HCT116 (cell line): ENCODE results near the gene KAZN. TPM values are rescaled to one million over a fixed set of nuclear protein-coding genes. Genes with fewer than 3 reads are reported as not detected.

Source experiments
- ATAC-seq: fragments of 200-7000 bp; cut with Tn5 transposase; 2 replicates; pipeline ENCODE4 v1.9.1; 2020; ENCODE audit warnings: mild to moderate bottlenecking, moderate library complexity
- BruUV-seq: library from RNA; stranded (reverse); fragments of 400-500 nt; replicated peaks from 2 replicates; lab custom pipeline; 2021; lab: Mats Ljungman, UMichigan
- CTCF ChIA-PET: fragments of 300-600 bp; sonication (Branson Sonifier 250); formaldehyde crosslinking; loops from one replicate; lab custom pipeline; 2021; ENCODE audit warnings: antibody characterized with exemption; lab: Charles Lee
- POLR2A ChIA-PET: fragments of 300-600, 350-600 bp; sonication (Branson Sonifier 250); formaldehyde crosslinking; loops from one replicate; lab custom pipeline; 2021; ENCODE audit warnings: antibody characterized with exemption; lab: Charles Lee
- RAD21 ChIA-PET, 2 experiments: fragments of 300-600 bp; sonication (Branson Sonifier 250); formaldehyde crosslinking; loops; one replicate each; lab custom pipeline; 2023; ENCODE audit warnings: low total read pairs in 2 of 2; ENCODE audit not compliant: uncharacterized antibody in 2 of 2, unreplicated experiment in 2 of 2, low non-redundant PET in 1 of 2; lab: Charles Lee
- DNase-seq: peaks from one replicate; pipeline ENCODE4 v3.0.0-alpha.2; 2010; ENCODE audit warnings: low read depth, low spot score
- H2AFZ ChIP-seq: fragments of 200-600 bp; shearing (Covaris generic), sonication (generic); 2 replicates; pipeline ENCODE4 v1.6.1; 2017; ENCODE audit warnings: low read depth, mixed run types, mixed read lengths, antibody characterized with exemption, low read length; ENCODE audit not compliant: poor library complexity, severe bottlenecking
- H3K27ac ChIP-seq: 2 replicates; pipeline ENCODE4 v1.5.1; 2012; ENCODE audit warnings: low read depth, low read length
- H3K27me3 ChIP-seq: fragments of 200-600 bp; sonication (generic); 2 replicates; pipeline ENCODE4 v1.6.1; 2016; ENCODE audit warnings: mixed run types, low read length, mixed read lengths; ENCODE audit not compliant: insufficient read depth
- H3K36me3 ChIP-seq, 2 experiments: fragments of 200-500 bp in 1 of 2; fragments of 200-600 bp in 1 of 2; sonication (Bioruptor generic) in 1 of 2; sonication (generic) in 1 of 2; 2 replicates each; pipeline versions ENCODE4 v1.5.1 to v1.6.1; 2014 to 2016; ENCODE audit warnings: low read length in 2 of 2, inconsistent platforms in 1 of 2, mixed read lengths in 1 of 2, mixed run types in 1 of 2; ENCODE audit not compliant: insufficient read depth in 2 of 2, control insufficient read depth in 1 of 2
- H3K4me1 ChIP-seq, 2 experiments: fragments of 200-600 bp in 1 of 2; sonication (generic) in 1 of 2; 2 replicates each; pipeline versions ENCODE4 v1.5.1 to v1.6.1; 2012 to 2017; ENCODE audit warnings: low read length in 2 of 2, inconsistent platforms in 1 of 2, mild to moderate bottlenecking in 1 of 2, mixed read lengths in 1 of 2, mixed run types in 1 of 2, moderate library complexity in 1 of 2; ENCODE audit not compliant: insufficient read depth in 2 of 2, control insufficient read depth in 1 of 2
- H3K4me2 ChIP-seq: fragments of 200-600 bp; sonication (generic); 2 replicates; pipeline ENCODE4 v1.6.1; 2017; ENCODE audit warnings: mixed run types, low read length, mixed read lengths
- H3K4me3 ChIP-seq, 2 experiments: fragments of 200-600 bp in 1 of 2; sonication (generic) in 1 of 2; replicated peaks in 1 of 2; 2 replicates each; pipeline ENCODE4 v1.5.1; 2011 to 2016; ENCODE audit warnings: low read length in 2 of 2, control low read depth in 1 of 2, low read depth in 1 of 2, mild to moderate bottlenecking in 1 of 2, mixed read lengths in 1 of 2, mixed run types in 1 of 2
- H3K79me2 ChIP-seq: fragments of 200-600 bp; sonication (generic); 2 replicates; pipeline ENCODE4 v1.6.1; 2017; ENCODE audit warnings: mild to moderate bottlenecking, mixed run types, low read length, moderate library complexity, mixed read lengths; ENCODE audit not compliant: insufficient read depth
- H3K9ac ChIP-seq: fragments of 200-600 bp; sonication (generic); 2 replicates; pipeline ENCODE4 v1.6.1; 2016; ENCODE audit warnings: low read length, mixed read lengths
- H3K9me2 ChIP-seq: fragments of 200-600 bp; sonication (generic), shearing (Covaris generic); 2 replicates; pipeline ENCODE4 v1.6.1; 2017; ENCODE audit warnings: mixed run types, mild to moderate bottlenecking, moderate library complexity; ENCODE audit not compliant: insufficient read depth
- H3K9me3 ChIP-seq, 2 experiments: fragments of 200-500 bp in 1 of 2; fragments of 200-600 bp in 1 of 2; sonication (Bioruptor generic) in 1 of 2; sonication (generic) in 1 of 2; 2 replicates each; pipeline ENCODE4 v1.6.1; 2014 to 2017; ENCODE audit warnings: low read length in 2 of 2, mixed read lengths in 2 of 2, inconsistent platforms in 1 of 2, low read depth in 1 of 2, mild to moderate bottlenecking in 1 of 2, mixed run types in 1 of 2, moderate library complexity in 1 of 2; ENCODE audit not compliant: control insufficient read depth in 1 of 2, insufficient read depth in 1 of 2
- H4K20me1 ChIP-seq: fragments of 200-600 bp; sonication (generic), shearing (Covaris generic); 2 replicates; pipeline ENCODE4 v1.6.1; 2017; ENCODE audit warnings: mixed run types, mild to moderate bottlenecking, moderate library complexity; ENCODE audit not compliant: insufficient read depth
- ATF3 ChIP-seq: IDR thresholded peaks from 2 replicates; pipeline ENCODE4 v1.6.1; 2012
- CBX3 ChIP-seq: IDR thresholded peaks from 2 replicates; pipeline ENCODE4 v1.6.1; 2012; ENCODE audit warnings: low read depth
- EZH2 ChIP-seq: fragments of 200-600 bp; sonication (generic); IDR thresholded peaks from 2 replicates; pipeline ENCODE4 v1.6.1; 2017; ENCODE audit warnings: antibody characterized with exemption, mixed run types
- EZH2phosphoT487 ChIP-seq: fragments of 200-600 bp; IDR thresholded peaks from 2 replicates; pipeline ENCODE4 v1.6.1; 2018; ENCODE audit warnings: antibody characterized with exemption, borderline replicate concordance
- JUND ChIP-seq: IDR thresholded peaks from 2 replicates; pipeline ENCODE4 v1.6.1; 2012
- MAX ChIP-seq: IDR thresholded peaks from 2 replicates; pipeline ENCODE4 v1.6.1; 2012
- POLR2A ChIP-seq: IDR thresholded peaks from 2 replicates; pipeline ENCODE4 v1.7.0; 2011; ENCODE audit warnings: borderline replicate concordance; ENCODE audit not compliant: insufficient read depth, insufficient read length; ENCODE audit errors: extremely low read depth
- POLR2AphosphoS5 ChIP-seq: IDR thresholded peaks from 2 replicates; pipeline ENCODE4 v1.6.1; 2011; ENCODE audit warnings: mild to moderate bottlenecking, low read depth, low read length, moderate library complexity
- RAD21 ChIP-seq: IDR thresholded peaks from 2 replicates; pipeline ENCODE4 v1.6.1; 2012; ENCODE audit warnings: low read depth, mild to moderate bottlenecking
- SIN3A ChIP-seq: IDR thresholded peaks from 2 replicates; pipeline ENCODE4 v1.6.1; 2012; ENCODE audit warnings: low read depth
- SP1 ChIP-seq: IDR thresholded peaks from 2 replicates; pipeline ENCODE4 v1.6.1; 2012; ENCODE audit warnings: low read depth
- SRF ChIP-seq: IDR thresholded peaks from 2 replicates; pipeline ENCODE4 v1.6.1; 2012; ENCODE audit warnings: low read depth
- ZBTB33 ChIP-seq: IDR thresholded peaks from 2 replicates; pipeline ENCODE4 v1.6.1; 2011; ENCODE audit warnings: mild to moderate bottlenecking, low read length, moderate library complexity; ENCODE audit not compliant: insufficient replicate concordance; ENCODE audit errors: extremely low read depth
- ZFX ChIP-seq: fragments of 450-650 bp; IDR thresholded peaks from 2 replicates; pipeline ENCODE4 v1.6.1; 2017
- ZNF274 ChIP-seq: fragments of 200-500 bp; sonication (Bioruptor generic); IDR thresholded peaks from 2 replicates; pipeline ENCODE4 v1.6.1; 2014; ENCODE audit warnings: mild to moderate bottlenecking, low read depth, low read length, inconsistent platforms
- intact Hi-C: fragments of 100-400 bp; cut with micrococcal nuclease; formaldehyde crosslinking; loops from 2 replicates; pipeline ENCODE4 v1.10.0; 2022
- total RNA-seq: library from RNA; stranded (reverse); gene quantifications from one replicate; pipeline ENCODE4 v1.2.1, GENCODE V29; 2021; ENCODE audit not compliant: unreplicated experiment

KAZN gene
- total RNA-seq, 1 experiment from 2014 or later: 13.4 TPM

GRCh38 chr1:14873677-14874076 is 275.2 kb downstream of the KAZN start (continued):
- TF ChIP-seq SP1 (no peak), POLR2A (no peak)
- TF ChIP-seq, all 23 proteins: peak for 0

GRCh38 chr1:14875524-14876509 is 277.3 kb downstream of the KAZN start:
- Histone ChIP-seq H2AFZ (no peak overlapping the region), H3K36me3 (no peaks in the 10 kb centered on the region), H3K27me3 (peaks cover 45% of the 10 kb centered on the region), H3K4me2 (no peak overlapping the region), H3K79me2 (no peaks in the 10 kb centered on the region), H3K4me3 (no peak overlapping the region), H3K4me1 (no peaks in the 10 kb centered on the region), H3K9me2 (no peaks in the 10 kb centered on the region; the same call in 1 of the 2 replicates), H3K9ac (no peak overlapping the region), H4K20me1 (no peaks in the 10 kb centered on the region), H3K9me3 (no peaks in the 10 kb centered on the region), H3K27ac (no peak overlapping the region)
- DNase-seq: no peak
- no peak for ATAC-seq
- POLR2A ChIA-PET: interaction anchor here (0.6 kb wide), 1 partner anchor 491 kb away, joined by 5 read pairs; no protein-coding TSS in a partner anchor
- intact Hi-C loops: no loop called here
- TF ChIP-seq ZNF274 (no peak), JUND (no peak)
- no TSS peak for BruUV-seq
- CTCF ChIA-PET: no interaction called here
- RAD21 ChIA-PET: no interaction called here

- POLR2A ChIA-PET: no interaction called here
- Histone ChIP-seq H3K4me3 (no peak overlapping the region), H3K36me3 (no peaks in the 10 kb centered on the region), H3K4me2 (no peak overlapping the region), H3K9me2 (no peaks in the 10 kb centered on the region; the same call in 1 of the 2 replicates), H3K79me2 (no peaks in the 10 kb centered on the region), H3K27me3 (peaks cover 45% of the 10 kb centered on the region), H2AFZ (no peak overlapping the region), H3K9ac (no peak overlapping the region), H3K9me3 (no peaks in the 10 kb centered on the region), H3K27ac (no peak overlapping the region), H4K20me1 (no peaks in the 10 kb centered on the region), H3K4me1 (no peaks in the 10 kb centered on the region)
- intact Hi-C loops: no loop called here
- CTCF ChIA-PET: no interaction called here
- BruUV-seq: no TSS peak
- RAD21 ChIA-PET: no interaction called here
- DNase-seq (no peak), ATAC-seq (no peak)
- TF ChIP-seq RAD21 (no peak), SP1 (no peak), ZBTB33 (no peak), SIN3A (no peak), ZFX (no peak), ZNF274 (no peak), CBX3 (no peak), ATF3 (no peak), EZH2 (no peak), POLR2AphosphoS5 (no peak), EZH2phosphoT487 (no peak), SRF (no peak), MAX (no peak)
Observed at GRCh38 chr1:14876747-14877146, 278.3 kb downstream of the KAZN start.
